Karpas-422 (cell line): ENCODE data around the gene BICDL1. TPM values are rescaled to one million over a fixed set of nuclear protein-coding genes. Genes with fewer than 3 reads are reported as not detected.
"Not testable (repeated sequence)": the region's sequence is repeated elsewhere in the genome, so short reads cannot be mapped to it uniquely, and the experiment has no call there.

Source experiments
- DNase-seq: peaks from one replicate; pipeline ENCODE4 v3.0.0-alpha.2; 2015
- H2AFZ ChIP-seq: fragments of 200-600 bp; sonication (generic); 2 replicates; pipeline ENCODE4 v1.6.1; 2014; ENCODE audit warnings: antibody characterized with exemption, low read length, mixed read lengths
- H3K27ac ChIP-seq: fragments of 200-600 bp; sonication (generic); 2 replicates; pipeline ENCODE4 v1.5.1; 2014; ENCODE audit warnings: mild to moderate bottlenecking, low read length, moderate library complexity
- H3K27me3 ChIP-seq: fragments of 200-600 bp; sonication (generic); 2 replicates; pipeline ENCODE4 v1.6.1; 2014; ENCODE audit warnings: low read length, mixed read lengths
- H3K36me3 ChIP-seq: fragments of 200-600 bp; sonication (generic); 2 replicates; pipeline ENCODE4 v1.6.1; 2014; ENCODE audit warnings: low read length, mixed read lengths; ENCODE audit not compliant: insufficient read depth
- H3K4me1 ChIP-seq: fragments of 200-600 bp; sonication (generic); 2 replicates; pipeline ENCODE4 v1.6.1; 2014; ENCODE audit warnings: mild to moderate bottlenecking, low read length, mixed read lengths
- H3K4me2 ChIP-seq: fragments of 200-600 bp; sonication (generic); 2 replicates; pipeline ENCODE4 v1.6.1; 2014; ENCODE audit warnings: low read length, low read depth, mild to moderate bottlenecking; ENCODE audit not compliant: poor library complexity, severe bottlenecking
- H3K4me3 ChIP-seq: fragments of 200-600 bp; sonication (generic); 2 replicates; pipeline ENCODE4 v1.5.1; 2014; ENCODE audit warnings: mild to moderate bottlenecking, antibody characterized with exemption, low read length, mixed read lengths
- H3K79me2 ChIP-seq: fragments of 200-600 bp; sonication (generic); 2 replicates; pipeline ENCODE4 v1.6.1; 2014; ENCODE audit warnings: mild to moderate bottlenecking, low read length, mixed read lengths
- H3K9ac ChIP-seq: fragments of 200-600 bp; sonication (generic); 2 replicates; pipeline ENCODE4 v1.6.0; 2014; ENCODE audit warnings: low read length
- H3K9me2 ChIP-seq: fragments of 200-600 bp; sonication (generic), shearing (Covaris generic); replicated peaks from 2 replicates; pipeline ENCODE4 v1.6.0; 2014; ENCODE audit warnings: mild to moderate bottlenecking, low read length, moderate library complexity; ENCODE audit not compliant: insufficient read depth
- H3K9me3 ChIP-seq: fragments of 300-700, 200-600 bp; sonication (generic); 2 replicates; pipeline ENCODE4 v1.6.1; 2014; ENCODE audit warnings: low read length, mixed read lengths
- H4K20me1 ChIP-seq: fragments of 200-600 bp; sonication (generic); 2 replicates; pipeline ENCODE4 v1.6.1; 2014; ENCODE audit warnings: mild to moderate bottlenecking, antibody characterized with exemption, low read length, low read depth; ENCODE audit not compliant: insufficient read depth
- total RNA-seq: library from RNA; depleted of rRNA; stranded (reverse); fragments of >200 nt; shearing (Covaris generic); gene quantifications from 2 replicates; pipeline ENCODE4 v1.2.3, GENCODE V29; 2014; ENCODE audit warnings: low replicate concordance

BICDL1 gene
- total RNA-seq, 1 experiment from 2014 or later = 28.5 TPM

DNA sequence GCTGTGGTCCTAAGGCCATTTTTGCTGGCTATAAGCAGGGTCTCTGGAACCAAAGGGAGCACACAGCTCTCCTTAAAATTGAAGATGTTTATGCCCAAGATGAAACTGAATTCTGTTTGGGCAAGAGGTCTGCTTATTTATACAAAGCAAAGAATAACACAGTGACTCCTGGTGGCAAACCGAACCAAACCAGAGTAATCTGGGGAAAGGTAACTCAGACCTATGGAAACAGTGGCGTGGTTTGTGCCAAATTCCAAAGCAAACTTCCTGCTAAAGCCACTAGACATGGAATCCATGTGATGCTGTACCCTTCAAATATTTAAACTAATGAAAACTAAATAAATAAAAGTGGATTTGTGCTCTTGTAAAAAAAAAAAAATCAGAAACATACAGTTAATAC is 29.6 kb upstream of the BICDL1 start:
- no peak for DNase-seq
- Histone ChIP-seq H3K27ac (no peak overlapping the region), H3K27me3 (no peaks in the 10 kb centered on the region), H3K79me2 (no peaks in the 10 kb centered on the region), H3K36me3 (no peaks in the 10 kb centered on the region), H2AFZ (no peak overlapping the region), H3K4me1 (no peaks in the 10 kb centered on the region), H3K4me3 (no peak overlapping the region), H3K9ac (no peak overlapping the region), H3K9me2 (no peaks in the 10 kb centered on the region), H4K20me1 (no peaks in the 10 kb centered on the region), H3K4me2 (no peak overlapping the region), H3K9me3 (peaks cover 11% of the 10 kb centered on the region; the same call in 1 of the 2 replicates)

DNA sequence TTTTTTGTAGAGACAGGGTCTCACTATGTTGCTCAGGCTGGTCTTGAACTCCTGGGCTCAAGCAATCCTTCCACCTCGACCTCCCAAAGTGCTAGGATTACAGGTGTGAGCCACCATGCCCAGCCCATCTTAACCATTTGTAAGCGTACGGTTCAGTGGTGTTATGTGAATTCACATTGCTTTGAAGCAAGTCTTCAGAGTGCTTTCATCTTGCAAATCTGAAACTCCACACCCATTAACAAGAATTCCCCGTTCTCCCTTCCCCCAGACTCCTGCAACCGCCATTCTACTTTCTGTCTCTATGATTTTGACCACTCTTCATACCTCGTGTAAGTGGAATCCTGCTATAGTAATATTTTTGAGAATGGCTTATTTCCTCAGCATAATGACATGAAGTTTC is 24.9 kb upstream of the BICDL1 start:
- Histone ChIP-seq H3K9me3 (no peaks in the 10 kb centered on the region), H3K9me2 (no peaks in the 10 kb centered on the region), H3K36me3 (no peaks in the 10 kb centered on the region), H3K27me3 (no peaks in the 10 kb centered on the region), H3K79me2 (no peaks in the 10 kb centered on the region), H3K4me3 (no peak overlapping the region), H3K9ac (no peak overlapping the region), H4K20me1 (no peaks in the 10 kb centered on the region), H3K27ac (no peak overlapping the region), H3K4me2 (no peak overlapping the region), H3K4me1 (no peaks in the 10 kb centered on the region), H2AFZ (no peak overlapping the region)
- no peak for DNase-seq

DNA sequence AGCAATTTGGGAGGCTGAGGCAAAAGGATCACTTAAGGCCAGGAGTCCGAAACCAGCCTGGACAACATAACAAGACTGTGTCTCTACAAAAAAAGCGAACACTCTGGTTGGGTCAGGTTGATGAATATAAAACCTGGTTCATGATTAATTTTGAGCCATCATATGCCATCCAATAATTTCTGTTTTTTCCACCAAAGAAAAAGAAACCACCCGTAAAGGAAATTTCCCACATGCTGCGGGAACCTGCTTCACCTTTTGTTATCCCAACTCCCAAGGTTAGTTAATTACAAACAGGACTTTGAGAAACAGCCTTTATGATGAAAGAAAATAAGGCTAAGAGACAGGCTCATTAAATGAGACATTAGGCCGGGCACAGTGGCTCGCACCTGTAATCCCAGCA is 24.1 kb upstream of the BICDL1 start:
- no peak overlapping the region for H3K4me2 ChIP-seq
- no peak for DNase-seq
- H2AFZ ChIP-seq = no peak overlapping the region
- no peak overlapping the region for H3K27ac ChIP-seq
- no peaks in the 10 kb centered on the region for H3K36me3 ChIP-seq
- H3K4me3 ChIP-seq = no peak overlapping the region
- H3K9me3 ChIP-seq = no peaks in the 10 kb centered on the region
- no peaks in the 10 kb centered on the region for H3K4me1 ChIP-seq
- H3K9me2 ChIP-seq = no peaks in the 10 kb centered on the region
- no peaks in the 10 kb centered on the region for H4K20me1 ChIP-seq
- H3K79me2 ChIP-seq = no peaks in the 10 kb centered on the region
- H3K9ac ChIP-seq = no peak overlapping the region
- H3K27me3 ChIP-seq = no peaks in the 10 kb centered on the region

DNA sequence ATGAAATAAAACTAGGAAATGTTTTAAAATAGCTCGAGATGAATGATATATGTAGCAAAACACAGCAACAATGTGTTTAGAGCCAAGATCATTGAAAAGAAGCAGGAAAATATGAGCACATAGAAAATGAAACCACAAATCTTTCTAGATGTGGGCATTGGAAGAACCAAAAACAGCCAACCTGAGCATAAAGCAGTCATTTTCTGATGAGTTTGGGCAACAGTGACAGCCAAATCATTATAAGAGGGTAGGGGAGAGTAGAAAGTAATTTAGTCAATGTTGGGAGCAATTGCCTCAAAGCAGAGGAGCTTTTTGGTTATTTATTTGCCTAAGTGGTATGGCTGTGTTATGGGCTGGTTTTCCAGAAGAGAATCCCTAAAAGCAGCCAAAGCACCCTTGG is 8.8 kb upstream of the BICDL1 start:
- no peaks in the 10 kb centered on the region for H3K27me3 ChIP-seq
- H3K4me2 ChIP-seq = peak overlapping the region; percentile 16
- H3K27ac ChIP-seq = no peak overlapping the region
- DNase-seq = no peak
- H3K9ac ChIP-seq = no peak overlapping the region
- no peaks in the 10 kb centered on the region for H4K20me1 ChIP-seq
- no peaks in the 10 kb centered on the region for H3K9me3 ChIP-seq
- H2AFZ ChIP-seq = no peak overlapping the region
- no peaks in the 10 kb centered on the region for H3K9me2 ChIP-seq
- no peaks in the 10 kb centered on the region for H3K4me1 ChIP-seq
- no peak overlapping the region for H3K4me3 ChIP-seq
- H3K79me2 ChIP-seq = no peaks in the 10 kb centered on the region
- no peaks in the 10 kb centered on the region for H3K36me3 ChIP-seq

DNA sequence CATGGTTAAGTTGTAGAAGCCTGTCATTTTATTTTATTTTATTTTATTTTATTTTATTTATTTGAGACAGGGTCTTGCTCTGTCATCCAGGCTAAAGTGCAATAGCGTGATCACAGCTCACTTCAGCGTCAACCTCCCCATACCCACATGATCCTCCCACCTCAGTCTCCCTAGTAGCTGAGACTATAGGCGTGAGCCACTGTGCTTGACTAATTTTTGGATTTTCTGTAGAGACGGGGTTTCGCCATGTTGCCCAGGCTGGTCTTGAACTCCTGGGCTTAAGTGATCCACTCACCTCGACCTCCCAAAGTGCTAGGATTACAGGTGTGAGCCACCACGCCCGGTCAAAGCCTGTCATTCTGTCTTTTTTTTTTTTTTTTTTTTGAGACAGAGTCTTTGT is 8.3 kb upstream of the BICDL1 start:
- not testable (repeated sequence) for H3K4me2 ChIP-seq, H3K27me3 ChIP-seq

DNA sequence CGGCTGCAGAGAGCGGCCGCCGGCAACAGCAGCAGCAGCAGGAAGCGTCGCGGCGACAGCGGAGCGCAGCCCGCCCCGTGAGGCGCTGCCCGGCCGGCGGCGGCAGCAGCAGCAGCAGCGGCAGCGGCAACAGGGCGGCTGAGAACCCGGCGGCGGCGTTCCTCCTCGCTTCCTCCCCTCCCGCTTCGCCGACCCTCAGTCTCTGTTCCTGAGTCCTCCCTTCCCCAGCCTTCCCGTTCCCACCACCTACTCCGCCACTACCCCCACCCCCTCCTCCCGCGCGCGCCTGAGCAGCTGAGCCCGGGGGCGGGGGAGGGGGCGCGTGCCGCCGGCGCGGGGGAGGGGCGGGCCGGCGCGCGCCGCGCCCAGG is 310 bp downstream of the BICDL1 start:
- no peaks in the 10 kb centered on the region for H3K9me2 ChIP-seq
- H4K20me1 ChIP-seq = 0 out of 2 replicates have a peak, but pooled peaks cover 3% of the 10 kb centered on the region
- peak overlapping the region; percentile 71 for H3K4me3 ChIP-seq
- peaks cover 44% of the 10 kb centered on the region for H3K79me2 ChIP-seq
- H3K36me3 ChIP-seq = peaks cover 8% of the 10 kb centered on the region
- peak overlapping the region; percentile 73 for H3K9ac ChIP-seq
- DNase-seq = no peak
- no peaks in the 10 kb centered on the region for H3K9me3 ChIP-seq
- peaks cover 43% of the 10 kb centered on the region for H3K4me1 ChIP-seq
- no peak overlapping the region for H2AFZ ChIP-seq
- H3K4me2 ChIP-seq = peak overlapping the region; percentile 59
- H3K27me3 ChIP-seq = no peaks in the 10 kb centered on the region
- peak overlapping the region; percentile 51; the same call in 1 of the 2 replicates for H3K27ac ChIP-seq

More for the DNA sequence above, 8.3 kb upstream of the BICDL1 start:
- not testable (repeated sequence) for H3K27ac ChIP-seq, H3K9me3 ChIP-seq, H3K9me2 ChIP-seq, H3K79me2 ChIP-seq, H3K4me1 ChIP-seq, DNase-seq, H4K20me1 ChIP-seq, H3K9ac ChIP-seq, H3K4me3 ChIP-seq, H3K36me3 ChIP-seq, H2AFZ ChIP-seq

DNA sequence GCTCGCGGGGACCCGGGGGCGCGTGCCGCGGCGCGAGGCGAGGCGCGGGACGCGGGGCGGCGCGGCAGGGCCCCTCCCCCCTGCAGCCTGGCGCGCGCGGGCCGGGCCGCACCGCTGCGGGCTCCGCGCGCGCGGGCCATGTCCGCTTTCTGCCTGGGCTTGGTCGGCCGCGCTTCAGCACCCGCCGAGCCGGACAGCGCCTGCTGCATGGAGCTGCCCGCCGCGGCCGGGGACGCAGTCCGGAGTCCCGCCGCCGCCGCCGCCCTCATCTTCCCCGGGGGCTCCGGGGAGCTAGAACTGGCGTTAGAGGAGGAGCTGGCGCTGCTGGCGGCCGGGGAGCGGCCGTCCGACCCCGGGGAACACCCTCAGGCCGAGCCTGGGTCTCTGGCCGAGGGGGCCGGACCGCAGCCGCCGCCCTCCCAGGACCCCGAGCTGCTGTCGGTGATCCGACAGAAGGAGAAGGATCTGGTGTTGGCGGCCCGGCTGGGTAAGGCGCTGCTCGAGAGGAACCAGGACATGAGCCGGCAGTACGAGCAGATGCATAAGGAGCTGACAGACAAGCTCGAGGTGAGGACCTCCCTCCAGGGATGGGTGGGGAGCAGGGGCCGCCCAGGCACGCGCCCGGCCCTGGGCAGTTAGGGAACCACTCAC is 820 bp downstream of the BICDL1 start:
- Histone ChIP-seq H3K4me2 (peak overlapping the region; percentile 90), H3K36me3 (peaks cover 8% of the 10 kb centered on the region), H4K20me1 (0 out of 2 replicates have a peak, but pooled peaks cover 3% of the 10 kb centered on the region), H3K4me1 (peaks cover 48% of the 10 kb centered on the region), H3K27ac (peak overlapping the region; percentile 76), H3K9me3 (no peaks in the 10 kb centered on the region), H3K9ac (peak overlapping the region; percentile 84), H3K9me2 (no peaks in the 10 kb centered on the region), H2AFZ (no peak overlapping the region; the same call in 1 of the 2 replicates), H3K79me2 (peaks cover 46% of the 10 kb centered on the region), H3K4me3 (peak overlapping the region; percentile 90), H3K27me3 (no peaks in the 10 kb centered on the region)
- peak; percentile 87 for DNase-seq

DNA sequence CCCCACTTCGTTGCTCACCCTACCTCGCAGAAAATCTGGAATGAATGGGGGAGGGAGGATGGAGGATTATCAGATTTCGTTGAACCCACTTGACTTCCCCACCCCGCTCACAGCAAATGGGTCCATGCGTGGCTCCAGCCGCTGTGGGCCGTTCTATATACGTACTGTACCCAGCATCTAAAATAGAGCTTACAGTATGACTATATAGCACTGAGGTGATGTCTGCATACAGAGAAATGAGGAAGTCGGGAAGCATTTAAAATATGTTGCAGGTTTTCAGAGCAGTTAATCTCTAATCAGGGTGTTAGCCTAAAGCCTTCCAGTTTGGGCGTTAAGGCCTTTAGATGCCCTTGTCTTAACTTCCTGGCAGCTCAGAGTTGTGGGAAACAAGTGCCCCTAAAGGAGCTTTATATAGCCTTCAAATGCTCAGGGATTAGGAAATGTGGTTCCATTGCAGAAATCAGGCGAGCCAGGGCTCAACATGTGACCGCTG is 1.4 kb downstream of the BICDL1 start:
- peaks cover 8% of the 10 kb centered on the region for H3K36me3 ChIP-seq

More for the DNA sequence above, 1.4 kb downstream of the BICDL1 start:
- no peaks in the 10 kb centered on the region for H3K9me3 ChIP-seq
- H3K27ac ChIP-seq = peak overlapping the region; percentile 76
- DNase-seq = peak; percentile 86
- no peak overlapping the region; the same call in 1 of the 2 replicates for H2AFZ ChIP-seq
- H4K20me1 ChIP-seq = 0 out of 2 replicates have a peak, but pooled peaks cover 3% of the 10 kb centered on the region
- peak overlapping the region; percentile 84 for H3K9ac ChIP-seq
- H3K27me3 ChIP-seq = no peaks in the 10 kb centered on the region
- H3K4me1 ChIP-seq = peaks cover 54% of the 10 kb centered on the region
- H3K79me2 ChIP-seq = peaks cover 51% of the 10 kb centered on the region
- H3K9me2 ChIP-seq = no peaks in the 10 kb centered on the region
- H3K4me3 ChIP-seq = peak overlapping the region; percentile 90
- peak overlapping the region; percentile 90 for H3K4me2 ChIP-seq
